ENCODE measurements around the gene RYR1.
"Not testable (repeated sequence)": the region's sequence is repeated elsewhere in the genome, so short reads cannot be mapped to it uniquely, and the experiment has no call there.

Gene RYR1

DNA sequence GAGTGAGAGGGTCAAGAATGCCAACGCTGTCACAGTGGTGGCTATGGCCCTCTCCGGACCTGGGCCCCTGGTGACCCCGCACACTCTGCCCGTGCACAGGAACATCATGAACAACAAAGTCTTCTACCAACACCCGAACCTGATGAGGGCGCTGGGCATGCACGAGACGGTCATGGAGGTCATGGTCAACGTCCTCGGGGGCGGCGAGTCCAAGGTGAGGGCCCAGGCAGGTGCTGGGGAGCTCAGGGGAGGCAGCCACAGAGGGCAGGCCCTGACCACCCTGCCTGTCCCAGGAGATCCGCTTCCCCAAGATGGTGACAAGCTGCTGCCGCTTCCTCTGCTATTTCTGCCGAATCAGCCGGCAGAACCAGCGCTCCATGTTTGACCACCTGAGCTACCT, 62.6 kb downstream of the RYR1 start:
- no peak for DNase-seq

GRCh38 chr19:38496603-38497487, 63.4 kb downstream of the RYR1 start:
- DNase-seq = no peak

- DNase-seq = no peak
Measured at GRCh38 chr19:38497907-38498306, 64.4 kb downstream of the RYR1 start.

GRCh38 chr19:38499532-38499931, 66.0 kb downstream of the RYR1 start:
- no peak for DNase-seq

GRCh38 chr19:38500450-38500849, 67.0 kb downstream of the RYR1 start:
- no peak for DNase-seq

- DNase-seq = no peak
Measured at GRCh38 chr19:38502410-38503076, 69.1 kb downstream of the RYR1 start.

GRCh38 chr19:38503077-38503410, 69.6 kb downstream of the RYR1 start:
- no peak for DNase-seq

DNA sequence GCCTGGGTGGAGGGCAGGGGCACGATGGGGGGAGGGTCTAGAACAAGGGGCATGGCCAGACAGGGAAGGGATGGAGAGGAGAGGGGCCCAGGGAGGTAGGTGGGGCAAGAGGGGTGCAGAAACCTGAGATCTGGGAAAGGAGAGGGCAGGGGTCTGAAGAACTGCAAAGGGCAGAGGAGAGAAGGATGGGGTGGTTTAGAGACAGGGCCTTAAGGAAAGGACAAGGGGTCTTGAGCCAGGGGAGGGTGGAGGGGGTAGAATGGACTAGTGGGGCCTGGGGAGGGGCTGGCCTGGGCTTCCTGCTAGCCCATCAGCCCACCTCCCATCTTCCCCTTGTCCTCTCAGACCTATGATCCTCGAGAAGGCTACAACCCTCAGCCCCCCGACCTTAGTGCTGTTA, 72.5 kb downstream of the RYR1 start:
- DNase-seq = no peak

DNA sequence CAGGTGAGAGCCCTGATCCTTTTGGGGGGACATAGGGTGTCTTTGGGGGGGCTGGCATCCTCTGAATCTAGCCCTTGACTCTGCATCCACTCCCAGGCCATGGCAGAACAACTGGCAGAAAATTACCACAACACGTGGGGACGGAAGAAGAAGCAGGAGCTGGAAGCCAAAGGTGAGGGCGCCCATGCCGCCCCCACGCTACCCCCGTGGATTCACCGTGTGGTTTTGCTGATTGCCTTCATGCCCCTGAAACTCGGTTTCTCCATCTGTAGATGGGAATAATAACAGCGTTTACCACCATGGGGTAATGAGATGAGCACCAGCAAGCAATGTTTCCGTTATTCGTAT, 72.9 kb downstream of the RYR1 start:
- no peak for DNase-seq

DNA sequence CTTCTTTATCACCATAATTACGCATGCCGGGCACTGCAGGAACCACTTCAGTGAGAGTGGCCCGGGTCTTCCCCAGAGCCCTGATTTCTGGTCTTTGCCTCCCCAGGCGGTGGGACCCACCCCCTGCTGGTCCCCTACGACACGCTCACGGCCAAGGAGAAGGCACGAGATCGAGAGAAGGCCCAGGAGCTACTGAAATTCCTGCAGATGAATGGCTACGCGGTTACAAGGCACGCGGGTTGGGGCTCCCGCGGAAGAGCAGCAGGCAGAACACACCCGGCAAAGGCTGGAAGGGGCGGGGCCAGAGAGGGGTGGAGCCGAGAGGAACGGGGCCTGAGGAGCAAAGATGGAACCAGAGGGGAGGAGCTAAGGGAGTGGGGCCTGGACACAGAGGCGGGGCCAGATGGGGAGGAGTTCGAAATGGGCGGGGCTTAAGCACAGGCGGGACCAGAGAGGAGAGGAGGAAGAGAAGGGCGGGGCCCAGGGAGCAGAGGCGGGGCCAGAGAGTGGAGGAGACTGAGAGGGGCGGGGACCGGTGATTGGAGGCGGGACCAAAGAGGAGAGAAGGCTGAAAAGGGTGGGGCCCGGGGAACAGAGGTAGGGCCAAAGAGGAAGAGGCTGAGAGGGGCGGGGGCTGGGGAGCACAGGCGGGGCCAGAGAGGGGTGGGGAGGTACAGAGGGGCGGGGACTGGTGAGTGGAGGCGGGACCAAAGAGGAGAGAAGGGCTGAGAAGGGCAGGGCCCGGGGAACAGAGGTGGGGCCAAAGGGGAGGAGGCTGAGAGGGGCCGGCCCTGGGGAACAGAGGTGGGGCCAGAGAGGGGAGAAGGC, 73.4 kb downstream of the RYR1 start:
- peak; percentile 85 for DNase-seq

GRCh38 chr19:38507551-38508127, 74.1 kb downstream of the RYR1 start:
- DNase-seq = no peak

DNA sequence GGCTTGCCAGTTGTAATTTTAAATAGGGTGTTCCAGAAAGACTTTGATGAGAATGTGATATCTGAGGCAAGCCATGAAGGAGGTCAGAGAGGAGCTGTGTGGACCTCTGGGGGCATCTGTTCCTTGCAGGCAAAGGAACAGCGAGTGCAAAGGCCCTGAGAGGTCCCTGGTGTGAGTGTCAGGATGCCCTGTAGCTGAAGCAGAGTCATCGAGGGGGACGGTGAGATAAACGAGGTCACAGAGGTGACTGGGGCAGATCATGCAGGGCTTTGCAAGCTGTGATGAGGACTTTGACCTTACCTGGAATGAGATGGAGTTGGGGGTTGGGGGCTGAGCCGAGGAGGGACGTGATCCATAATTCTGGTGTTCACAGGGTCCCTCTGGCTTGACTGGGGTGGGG, 75.0 kb downstream of the RYR1 start:
- DNase-seq = no peak

DNA sequence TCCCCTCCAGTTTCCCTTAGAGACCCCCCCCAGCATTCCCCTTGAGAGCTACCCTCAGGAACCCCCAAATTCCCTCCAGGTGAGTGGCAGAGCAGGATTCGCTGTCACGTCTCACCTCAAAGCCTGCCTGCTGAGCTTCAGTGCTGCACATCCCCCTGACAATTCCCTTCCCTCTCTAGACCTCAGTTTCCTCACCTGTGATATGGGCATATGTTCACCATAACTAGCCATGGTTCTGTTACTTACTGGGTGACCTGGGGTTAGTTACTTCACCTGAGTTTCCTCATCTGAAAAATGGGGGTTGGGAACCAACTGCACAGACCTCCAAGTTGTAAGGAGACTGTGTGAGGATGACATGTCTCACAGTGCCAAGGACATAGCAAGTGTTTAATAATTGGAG, 75.5 kb downstream of the RYR1 start:
- no peak for DNase-seq

DNA sequence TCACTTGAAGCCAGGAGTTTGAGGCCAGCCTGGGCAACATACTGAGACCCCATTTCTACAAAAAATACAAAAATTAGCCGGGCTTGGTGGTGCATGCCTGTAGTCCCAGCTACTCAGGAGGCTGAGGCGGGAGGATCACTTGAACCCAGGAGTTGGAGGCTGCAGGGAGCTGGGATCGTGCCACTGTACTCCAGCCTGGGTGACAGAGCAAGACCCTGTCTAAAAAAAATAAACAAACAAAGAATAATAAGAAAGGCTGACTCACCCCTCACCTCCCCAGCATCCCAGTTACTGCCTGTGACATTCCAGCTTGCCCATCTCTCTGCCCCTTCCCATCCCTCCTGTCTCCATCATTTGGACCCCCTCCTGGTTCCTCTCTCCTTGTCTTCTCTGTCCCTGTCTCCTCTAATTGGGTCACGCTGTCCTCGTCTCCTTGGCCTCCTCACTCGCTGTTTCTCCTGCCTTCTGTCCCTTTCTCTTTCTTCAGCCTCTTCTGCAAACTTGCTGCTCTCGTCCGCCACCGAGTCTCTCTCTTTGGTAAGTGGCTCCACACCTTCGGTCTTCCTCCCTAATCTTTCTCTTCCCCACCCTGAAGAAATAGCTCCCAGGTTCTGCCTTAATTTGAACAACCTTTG, 77.7 kb downstream of the RYR1 start:
- DNase-seq = no peak

GRCh38 chr19:38512277-38512676, 78.8 kb downstream of the RYR1 start:
- no peak for DNase-seq

- not testable (repeated sequence) for DNase-seq
Measured at GRCh38 chr19:38513156-38513555, 79.7 kb downstream of the RYR1 start.

- DNase-seq = no peak
Measured at GRCh38 chr19:38513762-38514167, 80.3 kb downstream of the RYR1 start.

DNA sequence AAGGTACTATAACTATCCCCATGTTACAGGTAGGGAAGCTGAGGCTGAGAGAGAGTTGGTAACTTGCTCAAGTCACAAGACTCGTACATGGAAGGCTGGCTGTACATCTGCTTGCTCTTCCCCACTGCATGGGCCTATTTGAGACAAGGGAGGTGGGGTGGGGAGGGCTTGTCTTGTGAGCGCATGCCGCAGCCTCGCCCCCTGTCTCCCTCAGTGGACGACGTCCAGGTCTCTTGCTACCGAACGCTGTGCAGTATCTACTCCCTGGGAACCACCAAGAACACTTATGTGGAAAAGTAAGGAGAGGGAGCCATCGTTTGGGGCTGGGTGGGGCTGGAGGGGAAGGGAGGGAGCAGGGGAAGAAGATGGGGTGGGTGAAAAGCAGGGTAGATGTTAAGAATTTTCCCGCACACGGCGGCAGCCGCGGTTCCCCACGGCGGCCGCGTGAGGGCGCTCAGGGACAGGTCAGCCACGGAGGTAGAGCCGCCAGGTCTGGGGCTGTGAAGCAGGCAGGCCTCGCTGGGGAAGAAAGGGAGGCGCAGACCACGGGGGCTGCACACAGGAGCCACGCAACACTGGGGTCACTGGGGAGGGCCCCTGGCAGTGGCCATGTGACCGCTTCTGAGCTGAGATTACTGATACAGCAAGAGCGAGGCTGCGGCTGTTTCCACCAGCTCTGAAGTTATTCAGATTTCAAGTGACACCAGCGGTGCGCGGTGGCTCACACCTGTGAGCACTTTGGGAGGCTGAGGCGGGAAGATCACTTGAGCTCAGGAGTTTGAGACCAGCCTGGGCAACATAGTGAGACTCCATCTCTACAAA, 81.5 kb downstream of the RYR1 start:
- DNase-seq = peak; percentile 59

DNA sequence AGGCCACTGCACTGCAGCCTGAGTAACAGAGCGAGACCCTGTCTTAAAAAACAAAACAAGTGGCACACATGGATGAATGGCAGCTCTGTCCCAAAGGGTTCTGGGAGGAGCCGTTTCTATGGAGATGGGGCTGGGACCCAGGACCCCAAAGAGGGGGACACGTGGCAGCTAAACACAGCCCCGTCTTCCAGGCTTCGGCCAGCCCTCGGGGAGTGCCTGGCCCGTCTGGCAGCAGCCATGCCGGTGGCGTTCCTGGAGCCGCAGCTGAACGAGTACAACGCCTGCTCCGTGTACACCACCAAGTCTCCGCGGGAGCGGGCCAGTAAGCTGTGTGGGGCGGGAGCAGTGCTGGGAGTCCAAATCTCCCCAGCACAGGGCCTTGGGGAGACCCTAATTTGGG, 82.4 kb downstream of the RYR1 start:
- no peak for DNase-seq

- no peak for DNase-seq
Measured at GRCh38 chr19:38516802-38517201, 83.3 kb downstream of the RYR1 start.

DNA sequence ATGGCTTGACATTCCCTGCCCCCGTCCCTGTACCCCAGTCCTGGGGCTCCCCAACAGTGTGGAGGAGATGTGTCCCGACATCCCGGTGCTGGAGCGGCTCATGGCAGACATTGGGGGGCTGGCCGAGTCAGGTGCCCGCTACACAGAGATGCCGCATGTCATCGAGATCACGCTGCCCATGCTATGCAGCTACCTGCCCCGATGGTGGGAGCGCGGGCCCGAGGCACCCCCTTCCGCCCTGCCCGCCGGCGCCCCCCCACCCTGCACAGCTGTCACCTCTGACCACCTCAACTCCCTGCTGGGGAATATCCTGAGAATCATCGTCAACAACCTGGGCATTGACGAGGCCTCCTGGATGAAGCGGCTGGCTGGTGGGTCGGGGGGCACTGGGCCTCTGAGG, 83.8 kb downstream of the RYR1 start:
- DNase-seq = no peak

DNA sequence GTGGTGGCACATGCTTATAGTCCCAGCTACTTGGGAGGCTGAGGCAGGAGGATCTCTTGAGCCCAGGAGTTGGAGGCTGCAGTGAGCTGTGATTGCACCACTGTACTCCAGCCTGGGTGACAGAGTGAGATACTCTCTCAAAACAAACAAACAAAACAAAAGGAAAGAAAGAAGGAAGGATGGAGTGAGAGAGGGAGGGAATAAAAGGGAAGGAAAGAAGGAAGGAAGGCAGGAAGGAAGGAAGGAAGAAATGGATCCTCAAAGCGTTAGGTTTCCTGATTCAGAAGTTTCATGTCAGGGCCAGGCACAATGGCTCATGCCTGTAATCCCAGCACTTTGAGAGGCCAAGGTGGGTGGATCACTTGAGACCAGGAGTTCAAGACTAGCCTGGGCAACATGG, 84.5 kb downstream of the RYR1 start:
- not testable (repeated sequence) for DNase-seq
